Ramos (cell line): ENCODE measurements around the gene CTNNA2.
"Not testable (repeated sequence)": the region's sequence is repeated elsewhere in the genome, so short reads cannot be mapped to it uniquely, and the experiment has no call there.

ENCODE experiments used
- in situ Hi-C: fragments of 300-500 bp; cut with MboI; formaldehyde crosslinking; loops from one replicate; pipeline ENCODE4 v1.14.3; 2022; ENCODE audit warnings: low sequenced_read_pairs; ENCODE audit not compliant: unreplicated experiment

The CTNNA2 gene

DNA sequence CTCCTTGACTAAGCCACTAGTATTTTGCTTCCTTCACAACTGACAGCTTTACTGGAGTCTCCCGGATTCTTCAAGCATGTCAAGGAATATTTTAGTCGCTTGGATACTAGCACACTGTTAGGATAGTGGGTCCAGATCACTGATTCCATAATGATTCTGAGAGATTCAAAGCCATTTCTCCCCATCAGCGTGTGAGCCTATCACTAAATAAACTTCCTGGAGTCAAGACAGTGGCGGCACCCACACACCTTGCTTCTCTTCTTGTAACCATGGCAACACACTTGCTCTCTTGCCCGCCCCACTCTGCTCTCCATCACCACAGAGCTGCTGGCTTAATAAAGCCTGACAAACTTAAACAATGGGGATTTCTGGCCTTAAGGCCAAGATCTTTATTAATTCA, 546.6 kb downstream of the CTNNA2 start:
- in situ Hi-C loops, result no loop called here

- in situ Hi-C loops, result no loop called here
Observed at GRCh38 chr2:80061881-80062280, 549.0 kb downstream of the CTNNA2 start.

- in situ Hi-C loops, result no loop called here
Observed at GRCh38 chr2:80062298-80062697, 549.4 kb downstream of the CTNNA2 start.

GRCh38 chr2:80068038-80068731, 555.3 kb downstream of the CTNNA2 start:
- in situ Hi-C loops, result no loop called here

GRCh38 chr2:80070587-80070986, 557.7 kb downstream of the CTNNA2 start:
- in situ Hi-C loops, result no loop called here

DNA sequence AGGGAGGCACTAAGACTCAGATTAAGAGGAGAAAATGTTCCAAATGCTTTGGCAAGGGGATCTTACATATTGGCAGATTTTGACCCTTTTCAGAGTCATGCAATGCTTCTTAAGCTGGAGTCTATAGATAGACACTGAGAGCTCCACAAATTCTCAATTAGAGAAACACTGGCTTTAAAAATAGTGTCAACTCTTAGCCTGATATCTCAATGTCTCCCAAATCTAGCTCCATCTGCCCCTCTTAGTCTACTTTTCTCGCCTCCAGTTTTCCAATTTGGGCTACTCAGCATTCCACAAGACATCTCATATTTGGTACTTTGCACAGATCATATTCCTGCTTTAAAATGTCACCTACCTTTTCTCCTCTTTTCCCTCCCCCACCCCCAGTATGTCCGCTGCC, 559.1 kb downstream of the CTNNA2 start:
- in situ Hi-C loops, result no loop called here

DNA sequence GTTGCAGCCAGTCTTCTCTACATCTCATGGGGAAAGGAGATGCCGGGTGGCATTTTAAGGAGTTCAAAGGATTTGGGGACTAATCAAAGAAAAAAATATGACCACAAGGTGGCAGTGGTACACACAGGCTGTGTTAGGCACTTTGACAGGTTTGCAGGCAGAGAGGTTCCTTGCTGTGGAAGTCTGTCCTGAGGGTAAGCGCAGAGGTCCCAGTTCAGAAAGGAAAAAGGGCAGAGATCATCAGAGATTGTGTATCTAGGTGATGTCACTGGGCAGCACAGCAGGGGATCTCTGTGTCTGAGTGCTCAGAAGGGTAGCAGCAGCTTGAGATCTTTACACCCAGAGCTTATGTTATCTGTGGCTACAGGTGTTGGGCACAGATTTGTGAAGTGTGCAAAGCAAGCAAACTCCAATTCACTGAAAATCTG, 560.3 kb downstream of the CTNNA2 start:
- in situ Hi-C loops, result no loop called here

DNA sequence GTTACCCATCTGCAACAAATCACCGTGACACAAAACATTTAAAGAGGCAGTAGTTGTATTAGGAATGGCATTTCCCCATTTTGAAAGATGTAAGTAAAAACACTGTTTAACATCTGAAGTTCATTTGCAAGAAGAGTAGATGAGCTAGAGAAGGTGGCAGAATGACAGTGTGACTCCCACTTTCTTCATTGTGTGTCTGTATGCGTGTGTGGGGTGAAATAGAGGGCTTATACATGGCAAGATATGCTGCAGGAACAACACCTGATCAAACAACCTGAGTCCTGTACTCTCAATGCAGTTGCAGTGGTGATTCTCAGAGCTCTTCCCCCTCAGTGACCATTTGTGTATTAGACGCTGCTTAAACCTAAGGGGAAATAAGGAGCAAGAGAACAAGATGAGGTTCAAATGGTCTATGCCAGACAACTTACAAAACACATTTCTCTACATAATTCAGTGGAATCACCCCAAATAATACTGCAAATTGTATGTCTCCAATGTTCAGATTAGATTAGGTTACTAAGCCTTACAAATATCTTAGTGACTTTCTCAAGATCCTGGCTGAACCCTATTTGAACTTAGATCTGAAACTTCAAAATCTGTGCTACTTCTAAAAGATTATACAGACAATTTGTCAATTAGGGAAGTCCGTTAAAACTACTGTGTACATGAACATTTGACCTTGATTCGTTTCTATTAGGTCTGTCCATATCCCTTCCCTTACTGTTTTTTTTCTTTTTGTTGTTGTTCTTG, 561.6 kb downstream of the CTNNA2 start:
- in situ Hi-C loops, result no loop called here

DNA sequence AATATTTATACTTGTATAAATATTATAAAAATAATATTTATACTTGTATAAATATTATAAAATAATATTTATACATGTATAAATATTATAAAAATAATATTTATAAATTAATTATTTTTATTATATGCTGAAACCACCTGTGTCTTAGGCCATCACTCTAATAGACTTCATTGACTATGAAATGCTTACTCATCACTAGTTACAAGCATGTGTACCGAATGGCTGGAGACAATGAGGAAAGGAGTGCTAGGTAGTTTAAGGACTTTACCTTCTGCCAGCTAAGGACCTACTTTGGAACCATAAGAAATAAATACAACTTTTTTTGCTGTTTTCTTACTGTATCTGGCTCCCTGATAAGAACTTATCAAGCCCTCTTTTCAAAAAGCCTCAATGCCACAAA, 562.9 kb downstream of the CTNNA2 start:
- in situ Hi-C loops, result no loop called here

DNA sequence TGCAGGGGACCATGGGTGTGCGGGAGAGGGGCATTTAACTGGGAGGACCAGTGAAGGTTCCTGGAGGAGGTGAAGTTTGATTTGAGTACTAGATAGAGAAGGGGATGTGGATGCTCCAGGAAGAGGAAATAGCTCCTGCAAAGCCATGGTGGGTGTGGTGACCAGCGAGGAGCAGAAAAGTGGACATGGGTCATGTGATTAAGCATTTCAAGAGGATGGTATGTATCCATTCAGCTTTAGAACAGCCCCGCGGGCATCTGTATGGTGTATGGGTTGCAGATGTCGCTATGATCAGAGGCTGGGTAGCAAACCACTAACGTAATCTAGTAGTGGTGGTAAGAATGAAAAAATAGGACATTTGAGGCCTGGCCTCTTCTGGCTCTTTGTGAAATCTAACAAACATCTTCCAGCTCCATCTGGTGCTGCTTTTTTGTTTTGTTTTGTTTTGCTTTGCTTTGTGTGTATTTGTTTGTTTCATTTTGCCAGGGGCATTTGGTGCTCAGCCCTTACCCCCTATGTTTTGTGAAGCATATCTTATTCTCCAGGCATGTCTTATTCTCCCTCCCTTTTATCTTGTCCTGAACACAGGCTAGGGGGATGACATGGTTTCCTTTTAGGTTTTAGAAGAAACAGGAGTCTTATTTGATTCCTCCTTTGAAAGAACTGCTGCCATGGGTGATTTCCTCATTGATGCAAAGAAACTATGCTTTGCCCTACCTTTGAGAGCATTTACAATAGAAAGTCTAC, 565.6 kb downstream of the CTNNA2 start:
- in situ Hi-C loops, result no loop called here

DNA sequence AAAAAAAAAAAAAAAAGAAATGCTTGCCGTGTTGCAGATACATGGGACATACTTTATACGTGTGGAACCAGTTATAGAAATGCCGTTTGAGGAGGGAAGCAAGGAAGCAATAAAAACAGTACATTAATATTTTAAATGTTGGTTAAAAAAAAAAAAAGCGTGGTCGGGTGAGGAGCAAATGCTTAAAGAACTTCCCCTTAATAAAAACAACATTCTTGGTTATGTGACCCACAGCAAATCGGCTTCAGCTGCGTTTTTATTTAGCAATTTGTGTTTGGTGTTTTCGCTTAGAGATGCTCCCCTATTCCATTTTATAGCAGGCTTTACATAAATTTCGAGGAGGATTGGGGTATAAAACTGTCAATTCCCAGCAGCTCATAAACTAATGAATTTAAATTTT, 568.1 kb downstream of the CTNNA2 start:
- in situ Hi-C loops, result no loop called here

DNA sequence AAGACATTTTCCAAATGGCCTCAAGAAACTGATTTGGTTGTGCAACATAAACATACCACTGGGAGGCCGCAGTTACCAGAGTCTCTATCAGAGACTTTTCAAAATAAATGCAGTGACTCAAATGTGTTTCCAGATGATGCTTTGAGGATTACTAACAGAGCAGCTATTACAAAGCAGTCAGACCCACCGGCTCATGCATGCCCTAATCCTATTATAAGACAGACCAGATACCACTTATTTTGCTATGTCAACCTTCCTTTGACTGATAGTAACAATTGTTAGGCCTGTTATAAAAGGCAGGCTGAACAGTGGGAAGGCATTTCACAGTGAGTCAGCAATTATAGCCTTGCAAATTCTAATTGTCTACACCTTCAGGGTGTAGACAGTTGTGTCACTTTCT, 574.0 kb downstream of the CTNNA2 start:
- in situ Hi-C loops, result no loop called here

DNA sequence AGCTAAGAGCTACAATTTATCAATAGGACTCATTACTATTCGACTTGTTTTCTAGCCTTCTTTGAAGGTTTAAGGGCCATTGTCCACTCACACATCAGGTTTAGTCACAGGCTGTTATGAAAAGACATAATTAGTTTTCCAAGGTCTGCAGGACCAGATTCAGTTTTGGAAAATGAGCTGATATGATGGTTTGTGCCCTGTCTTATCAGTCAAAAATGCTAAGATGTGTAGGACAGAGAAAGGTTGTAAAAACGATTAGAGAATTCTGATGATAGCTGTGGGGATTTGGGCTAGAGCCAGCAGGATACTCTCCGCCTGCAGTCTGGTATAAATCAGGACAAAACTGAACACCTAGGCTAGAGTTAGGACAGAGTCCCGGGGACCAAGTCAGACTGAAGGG, 578.4 kb downstream of the CTNNA2 start:
- in situ Hi-C loops, result no loop called here

DNA sequence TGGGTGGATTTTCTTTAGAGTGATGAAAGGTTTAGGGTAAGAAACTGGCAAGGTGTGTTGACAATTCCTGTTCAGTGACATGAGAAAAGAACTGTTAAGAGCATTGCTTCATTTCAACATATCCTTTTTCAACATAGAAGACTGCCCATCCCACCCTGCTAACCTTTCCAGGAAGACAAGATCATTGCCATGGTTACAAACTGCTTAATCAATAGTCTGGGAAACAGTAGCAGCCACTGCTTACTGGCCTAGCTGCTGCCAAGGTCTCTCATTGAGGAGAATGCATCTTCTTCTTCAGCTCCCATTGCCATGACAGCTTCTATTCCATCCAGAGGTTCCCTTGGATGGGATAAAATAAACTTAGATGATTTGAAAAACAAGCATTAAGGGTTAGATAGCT, 579.6 kb downstream of the CTNNA2 start:
- in situ Hi-C loops, result no loop called here

- in situ Hi-C loops, result not testable (repeated sequence)
Observed at GRCh38 chr2:80098503-80098902, 585.7 kb downstream of the CTNNA2 start.

- in situ Hi-C loops, result no loop called here
Observed at GRCh38 chr2:80102026-80102425, 589.2 kb downstream of the CTNNA2 start.

DNA sequence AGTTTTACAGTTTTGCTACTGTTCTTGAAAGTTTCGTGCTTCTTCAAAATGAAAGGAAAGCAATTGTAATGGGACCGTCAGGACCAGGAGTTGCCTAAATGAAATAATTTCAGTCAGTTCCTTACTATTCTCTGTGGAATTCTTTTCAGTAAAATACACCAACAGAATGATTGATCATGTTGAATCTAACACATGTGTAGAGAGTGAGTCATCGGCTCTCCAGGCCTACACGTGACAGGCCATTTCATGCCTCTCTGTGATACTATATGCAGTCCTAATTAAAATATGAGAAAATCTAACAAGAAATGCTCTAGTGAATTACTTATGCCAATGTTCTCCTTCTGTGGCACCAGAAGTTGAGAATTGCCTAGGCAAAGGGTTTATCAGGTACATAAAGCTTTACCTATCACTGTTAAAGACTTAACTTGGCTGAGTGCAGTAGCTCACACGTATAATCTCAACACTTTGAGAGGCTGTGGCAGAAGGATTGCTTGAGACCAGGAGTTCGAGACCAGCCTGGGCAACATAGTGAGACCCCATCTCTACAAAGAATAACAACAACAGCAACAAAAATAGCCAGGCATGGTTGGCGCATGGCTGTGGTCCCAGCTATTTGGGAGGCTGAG, 592.3 kb downstream of the CTNNA2 start:
- in situ Hi-C loops, result no loop called here

DNA sequence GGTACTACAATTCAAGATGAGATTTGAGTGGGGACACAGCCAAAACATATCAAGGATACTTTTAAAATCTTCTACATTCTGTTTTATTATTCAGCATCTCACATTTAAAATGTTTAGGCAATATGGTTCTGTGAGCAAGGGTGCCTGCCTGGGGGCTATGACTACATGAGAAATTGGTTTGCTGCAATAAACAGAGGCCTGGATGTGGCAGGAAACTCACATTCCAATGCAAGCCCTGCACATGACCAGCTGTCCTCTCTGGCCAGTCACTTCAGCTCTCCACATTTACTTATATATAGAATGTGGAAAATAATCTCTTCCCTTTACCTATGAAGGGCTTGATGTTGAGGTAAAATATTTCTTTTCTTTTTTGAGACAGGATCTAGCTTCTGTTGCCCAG, 598.3 kb downstream of the CTNNA2 start:
- in situ Hi-C loops, result no loop called here

DNA sequence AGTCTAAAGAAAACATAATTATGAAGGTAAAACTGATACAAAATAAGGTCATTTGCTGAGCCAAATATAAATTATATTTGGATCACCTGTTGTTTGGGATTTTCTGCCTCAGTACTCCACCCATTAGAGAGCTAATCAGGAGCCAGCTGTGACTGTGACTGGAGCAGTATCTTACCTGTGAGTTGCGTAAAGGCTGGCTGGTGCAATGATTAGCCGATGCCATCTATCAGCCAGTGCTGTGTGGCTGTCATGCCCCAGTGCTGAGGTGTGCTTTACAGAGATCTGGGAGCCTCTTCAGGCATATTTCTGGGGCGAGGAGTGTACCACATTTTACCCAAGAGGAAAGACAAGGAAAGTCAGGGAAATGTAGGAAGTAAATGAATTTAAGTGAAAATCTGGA, 599.9 kb downstream of the CTNNA2 start:
- in situ Hi-C loops, result no loop called here

DNA sequence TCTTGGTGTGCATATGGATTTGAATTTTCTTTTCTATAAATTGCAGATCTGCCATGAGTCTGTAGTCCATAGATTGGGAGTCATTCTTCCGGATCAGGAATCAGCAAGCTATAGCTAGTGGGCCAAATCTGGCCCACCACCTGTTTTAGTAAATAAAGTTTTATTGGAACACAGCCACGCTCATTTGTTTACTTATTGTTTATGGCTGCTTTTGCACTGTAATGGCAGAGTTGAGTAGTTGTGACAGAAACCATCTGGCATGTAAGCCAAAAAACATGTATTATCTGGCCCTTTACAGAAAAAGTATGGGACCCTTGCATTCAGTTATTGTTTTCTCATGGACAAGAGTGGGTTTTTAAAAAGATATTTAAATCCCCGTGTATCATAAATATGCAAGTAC, 600.5 kb downstream of the CTNNA2 start:
- in situ Hi-C loops, result no loop called here

DNA sequence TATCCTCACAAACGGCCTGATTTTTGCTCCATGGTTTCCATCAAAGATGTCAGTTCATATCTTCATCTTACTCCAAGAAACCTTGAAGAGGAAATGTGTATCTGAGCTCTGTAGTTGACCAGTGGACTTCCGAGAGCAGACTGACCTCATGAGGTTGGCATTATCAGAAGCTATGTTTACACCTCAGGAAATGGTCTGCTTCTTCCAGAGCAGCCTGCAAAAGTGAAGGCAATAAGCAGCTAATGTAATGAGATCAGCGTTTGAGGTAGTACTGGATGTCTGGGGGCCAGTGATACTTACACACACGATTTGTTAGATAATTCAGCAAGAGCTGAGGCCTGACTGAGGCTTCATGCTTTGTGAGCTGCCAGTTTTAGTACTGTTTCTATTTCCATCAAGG, 602.0 kb downstream of the CTNNA2 start:
- in situ Hi-C loops, result no loop called here
